Loucy (cell line): ENCODE results near the gene PGS1.
A peak's percentile ranks its signal among the peaks of the same experiment; 100 is the strongest.

ENCODE experiments used
- H2AFZ ChIP-seq: fragments of 200-600 bp; sonication (generic); 2 replicates; pipeline ENCODE4 v1.6.0; 2016; ENCODE audit warnings: antibody characterized with exemption, mild to moderate bottlenecking, low read length, moderate library complexity
- H3F3A ChIP-seq: fragments of 200-600 bp; 2 replicates; pipeline ENCODE4 v1.6.0; 2016; ENCODE audit warnings: antibody characterized with exemption, low read depth, mild to moderate bottlenecking
- H3K27me3 ChIP-seq: fragments of 200-600 bp; sonication (generic); 2 replicates; pipeline ENCODE4 v1.6.1; 2014; ENCODE audit warnings: low read length, mild to moderate bottlenecking; ENCODE audit not compliant: insufficient read depth, poor library complexity, severe bottlenecking
- H3K36me3 ChIP-seq: fragments of 200-600 bp; sonication (generic); 2 replicates; pipeline ENCODE4 v1.6.1; 2016; ENCODE audit warnings: low read length; ENCODE audit not compliant: insufficient read depth
- H3K4me1 ChIP-seq: fragments of 200-600 bp; sonication (generic); 2 replicates; pipeline ENCODE4 v1.5.1; 2014; ENCODE audit warnings: low read length, mild to moderate bottlenecking; ENCODE audit not compliant: insufficient read depth, poor library complexity, severe bottlenecking
- H3K4me2 ChIP-seq: fragments of 200-600 bp; sonication (generic); 2 replicates; pipeline ENCODE4 v1.6.0; 2014; ENCODE audit warnings: antibody characterized with exemption, low read length, low read depth, mild to moderate bottlenecking; ENCODE audit not compliant: poor library complexity, severe bottlenecking
- H3K4me3 ChIP-seq: fragments of 200-600 bp; sonication (generic); 2 replicates; pipeline ENCODE4 v1.5.1; 2014; ENCODE audit warnings: low read length, mild to moderate bottlenecking, mixed read lengths; ENCODE audit not compliant: poor library complexity, severe bottlenecking
- H3K79me2 ChIP-seq: fragments of 200-600 bp; sonication (generic); 2 replicates; pipeline ENCODE4 v1.6.1; 2014; ENCODE audit warnings: low read length; ENCODE audit not compliant: insufficient read depth
- H3K9ac ChIP-seq: fragments of 200-600 bp; sonication (generic); 2 replicates; pipeline ENCODE4 v1.6.0; 2014; ENCODE audit warnings: mild to moderate bottlenecking, low read depth, low read length, moderate library complexity; ENCODE audit not compliant: poor library complexity, severe bottlenecking
- H3K9me2 ChIP-seq: fragments of 200-600 bp; sonication (generic); replicated peaks from 2 replicates; pipeline ENCODE4 v1.6.1; 2016; ENCODE audit warnings: low read depth, low read length, mixed read lengths
- H3K9me3 ChIP-seq: fragments of 200-600 bp; sonication (generic); 2 replicates; pipeline ENCODE4 v1.6.1; 2014; ENCODE audit warnings: mild to moderate bottlenecking, antibody characterized with exemption, low read length, low read depth; ENCODE audit not compliant: insufficient read depth
- H4K20me1 ChIP-seq: fragments of 200-600 bp; sonication (generic); 2 replicates; pipeline ENCODE4 v1.6.0; 2014; ENCODE audit warnings: antibody characterized with exemption, low read length, mild to moderate bottlenecking; ENCODE audit not compliant: insufficient read depth, poor library complexity, severe bottlenecking
- CTCF ChIP-seq: fragments of 200-600 bp; sonication (generic); conservative IDR thresholded peaks from 2 replicates; pipeline ENCODE4 v1.5.1; 2014; ENCODE audit warnings: mild to moderate bottlenecking, antibody characterized with exemption, low read length
- EZH2phosphoT487 ChIP-seq: fragments of 200-600 bp; IDR thresholded peaks from 2 replicates; pipeline ENCODE4 v1.6.1; 2018; ENCODE audit warnings: antibody characterized with exemption, mild to moderate bottlenecking, moderate library complexity, borderline replicate concordance

PGS1 gene

GRCh38 chr17:78449983-78450595 lies 71.6 kb downstream of the PGS1 start:
- Histone ChIP-seq H3K9me2 (no peaks in the 10 kb centered on the region), H3K4me3 (no peak overlapping the region), H3K36me3 (no peaks in the 10 kb centered on the region), H4K20me1 (no peaks in the 10 kb centered on the region), H3F3A (no peaks in the 10 kb centered on the region), H3K9me3 (no peaks in the 10 kb centered on the region), H3K9ac (no peak overlapping the region), H3K4me1 (peaks cover 7% of the 10 kb centered on the region), H3K79me2 (no peaks in the 10 kb centered on the region), H2AFZ (no peak overlapping the region), H3K27me3 (no peaks in the 10 kb centered on the region), H3K4me2 (no peak overlapping the region)
- no peak for TF ChIP-seq CTCF
- no peak for TF ChIP-seq EZH2phosphoT487

- H3K4me3 ChIP-seq: no peak overlapping the region
- H3K9me2 ChIP-seq: no peaks in the 10 kb centered on the region
- H3K27me3 ChIP-seq: no peaks in the 10 kb centered on the region
- no peak for TF ChIP-seq EZH2phosphoT487
- TF ChIP-seq CTCF: 0 out of 2 replicates have a peak, but pooled peaks have one; percentile 15
- peaks cover 7% of the 10 kb centered on the region for H3K4me1 ChIP-seq
- H3K4me2 ChIP-seq: no peak overlapping the region
- H4K20me1 ChIP-seq: no peaks in the 10 kb centered on the region
- no peaks in the 10 kb centered on the region for H3K36me3 ChIP-seq
- H3K9me3 ChIP-seq: no peaks in the 10 kb centered on the region
- no peaks in the 10 kb centered on the region for H3F3A ChIP-seq
- peak overlapping the region; percentile 44; the same call in 1 of the 2 replicates for H2AFZ ChIP-seq
- no peak overlapping the region for H3K9ac ChIP-seq
- no peaks in the 10 kb centered on the region for H3K79me2 ChIP-seq
Observed at GRCh38 chr17:78450696-78451345, 72.4 kb downstream of the PGS1 start.

DNA sequence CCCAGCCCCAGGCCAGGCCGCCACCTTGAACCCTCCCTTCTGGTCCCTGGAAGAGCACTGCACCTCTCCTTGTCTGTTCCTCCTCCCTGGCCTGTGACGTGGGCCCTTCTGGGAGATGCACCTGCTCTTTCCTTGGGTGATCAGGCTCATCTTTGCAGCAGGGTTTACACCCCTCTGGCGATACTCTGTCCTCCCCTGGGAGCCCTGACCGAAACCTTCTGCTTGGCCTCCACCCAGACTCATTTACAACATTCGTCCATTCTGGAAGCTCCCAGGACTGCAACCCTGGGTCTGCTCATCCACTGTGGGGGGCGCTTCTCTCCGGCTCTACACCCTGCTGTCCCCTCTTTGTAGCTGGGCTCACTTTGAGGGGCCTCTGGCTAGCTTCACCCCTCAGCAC lies 73.3 kb downstream of the PGS1 start:
- Histone ChIP-seq H3K79me2 (no peaks in the 10 kb centered on the region), H3K4me2 (no peak overlapping the region), H3K27me3 (no peaks in the 10 kb centered on the region), H2AFZ (no peak overlapping the region), H3K9ac (no peak overlapping the region), H3F3A (no peaks in the 10 kb centered on the region), H3K4me1 (peaks cover 7% of the 10 kb centered on the region), H4K20me1 (no peaks in the 10 kb centered on the region), H3K9me3 (no peaks in the 10 kb centered on the region), H3K36me3 (no peaks in the 10 kb centered on the region), H3K9me2 (no peaks in the 10 kb centered on the region), H3K4me3 (no peak overlapping the region)
- TF ChIP-seq EZH2phosphoT487: no peak
